Breast epithelium (tissue), 4 donors: ENCODE data around the gene CUL4A. TPM values are rescaled to one million over a fixed set of nuclear protein-coding genes. Genes with fewer than 3 reads are reported as not detected.
A peak's percentile ranks its signal among the peaks of the same experiment; 100 is the strongest.

Experiments used
- DNase-seq, 2 donors: peaks; one replicate each; pipeline ENCODE4 v3.0.0-alpha.2; 2019; ENCODE audit warnings: low spot score in 2 of 2
- H3K27ac ChIP-seq, 2 donors: fragments of 200-600 bp; sonication (generic) in 1 of 2; one replicate each; pipeline ENCODE4 v1.5.1; 2016 to 2019; ENCODE audit warnings: mild to moderate bottlenecking in 1 of 2
- H3K27me3 ChIP-seq, 2 donors: fragments of 200-600 bp; sonication (generic) in 1 of 2; one replicate each; pipeline versions ENCODE4 v1.5.1 to v1.6.0; 2017 to 2019; ENCODE audit warnings: control low read depth in 1 of 2, mild to moderate bottlenecking in 1 of 2
- H3K36me3 ChIP-seq: fragments of 200-600 bp; one replicate; pipeline ENCODE4 v1.5.1; 2019
- H3K4me1 ChIP-seq, 2 donors: fragments of 200-600 bp; sonication (generic); one replicate each; pipeline ENCODE4 v1.5.1; 2016 to 2019; ENCODE audit warnings: control low read depth in 1 of 2
- H3K4me3 ChIP-seq, 3 donors: fragments of 200-600 bp; sonication (generic); 1 replicate in 2 of 3; 2 replicates in 1 of 3; pipeline ENCODE4 v1.5.1; 2016 to 2019; ENCODE audit warnings: mild to moderate bottlenecking in 3 of 3, moderate library complexity in 2 of 3
- H3K9me3 ChIP-seq, 2 donors: fragments of 200-600 bp; sonication (generic) in 1 of 2; one replicate each; pipeline ENCODE4 v1.5.1; 2016 to 2019; ENCODE audit warnings: control low read depth in 1 of 2
- CTCF ChIP-seq, 3 donors: fragments of 450-650 bp; IDR thresholded peaks; one replicate each; pipeline ENCODE4 v1.5.1; 2016 to 2017; ENCODE audit warnings: antibody characterized with exemption in 3 of 3, mild to moderate bottlenecking in 3 of 3, moderate library complexity in 3 of 3
- POLR2A ChIP-seq: fragments of 450-650 bp; IDR thresholded peaks from one replicate; pipeline ENCODE4 v1.6.1; 2016; ENCODE audit warnings: antibody characterized with exemption, mild to moderate bottlenecking, moderate library complexity
- POLR2AphosphoS5 ChIP-seq, 3 donors: sonication (generic); formaldehyde crosslinking; IDR thresholded peaks; one replicate each; pipeline ENCODE4 v1.6.1; 2017; ENCODE audit warnings: antibody characterized with exemption in 3 of 3
- intact Hi-C: fragments of 100-400 bp; cut with DNase I; formaldehyde crosslinking; loops from one replicate; pipeline ENCODE4 v1.15.1; 2023; ENCODE audit warnings: low total_unique reads
- total RNA-seq, 3 donors: library from RNA; depleted of rRNA; stranded (reverse); fragments of >200 nt; gene quantifications; one replicate each; pipeline ENCODE4 v1.1.0, GENCODE V29; 2016

CUL4A gene
- total RNA-seq, 3 donors from 2014 or later: 108 to 145 (median 142) TPM

- Histone ChIP-seq H3K27ac (peak overlapping the region; percentile 89 to 95), H3K4me1 (peaks cover 0 to 11% of the 10 kb centered on the region in 2 donors), H3K9me3 (no peaks in the 10 kb centered on the region), H3K27me3 (no peaks in the 10 kb centered on the region), H3K4me3 (peak overlapping the region; percentile 68 to 92 (median 71)), H3K36me3 (no peaks in the 10 kb centered on the region)
- no peak for TF ChIP-seq CTCF (IDR thresholded peaks at IDR 0.05)
- TF ChIP-seq POLR2A: no peak
- TF ChIP-seq POLR2AphosphoS5 (IDR thresholded peaks at IDR 0.05): no peak
- DNase-seq: peak in 1 of 2 donors; percentile 26
- intact Hi-C loops: no loop called here
Measured at GRCh38 chr13:113297370-113298042, 88.1 kb downstream of the CUL4A start.

DNA sequence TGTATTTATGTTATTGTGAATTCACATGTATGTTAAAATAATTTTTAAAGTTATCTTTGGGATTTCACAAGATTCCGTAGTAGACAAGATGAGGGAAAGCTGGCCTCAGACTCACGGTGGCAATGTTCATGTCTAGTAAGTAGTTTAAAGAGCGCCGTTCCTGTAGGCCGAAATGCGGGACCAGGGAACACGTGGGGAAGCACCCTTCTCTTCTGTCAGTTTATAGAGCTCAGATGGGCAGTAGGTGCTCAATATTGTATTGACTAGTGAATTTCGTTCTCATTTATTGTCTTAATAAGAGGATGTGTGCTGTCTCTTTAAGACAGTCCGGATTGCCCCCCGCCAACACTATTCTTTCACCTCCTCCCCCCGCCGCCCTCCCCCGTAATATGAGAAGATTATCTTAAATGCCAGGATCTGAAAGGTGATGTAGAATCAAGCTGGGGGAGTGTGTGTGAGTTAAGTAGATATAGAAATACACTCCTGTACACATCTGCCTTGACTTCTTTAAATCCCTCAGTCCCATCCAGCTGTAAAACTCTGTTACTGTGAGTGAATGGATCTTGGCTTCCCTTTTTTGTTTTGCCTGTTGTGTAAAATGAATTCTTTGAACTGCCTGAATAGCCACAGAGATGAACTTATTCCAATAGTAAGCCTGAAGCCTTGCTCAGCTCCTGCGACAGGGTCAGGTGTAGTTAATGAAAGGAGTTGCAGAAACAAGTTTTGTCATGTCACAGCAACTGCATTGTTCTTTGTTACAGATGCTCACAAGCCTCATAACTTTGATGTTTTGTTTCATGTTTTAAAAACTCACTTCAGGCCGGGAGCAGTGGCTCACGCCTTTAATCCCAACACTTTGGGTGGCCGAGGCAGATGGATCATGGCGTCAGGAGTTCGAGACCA lies 88.9 kb downstream of the CUL4A start:
- TF ChIP-seq POLR2AphosphoS5 (IDR thresholded peaks at IDR 0.05): no peak
- no peak for TF ChIP-seq CTCF (IDR thresholded peaks at IDR 0.05)
- no peak for TF ChIP-seq POLR2A
- Histone ChIP-seq H3K36me3 (no peaks in the 10 kb centered on the region), H3K4me3 (peak overlapping the region; percentile 68 to 92 (median 71)), H3K4me1 (peaks cover 0 to 11% of the 10 kb centered on the region in 2 donors), H3K27ac (peak overlapping the region; percentile 89 to 95), H3K27me3 (no peaks in the 10 kb centered on the region), H3K9me3 (no peaks in the 10 kb centered on the region)
- intact Hi-C loops: no loop called here
- no peak for DNase-seq

GRCh38 chr13:113299951-113300350 lies 90.5 kb downstream of the CUL4A start:
- intact Hi-C loops: no loop called here
- H3K27me3 ChIP-seq: no peaks in the 10 kb centered on the region
- TF ChIP-seq CTCF (IDR thresholded peaks at IDR 0.05) (no peak), POLR2AphosphoS5 (IDR thresholded peaks at IDR 0.05) (no peak), POLR2A (no peak)
- H3K27ac ChIP-seq: no peak overlapping the region
- no peaks in the 10 kb centered on the region for H3K36me3 ChIP-seq
- H3K4me3 ChIP-seq: no peak overlapping the region
- no peaks in the 10 kb centered on the region for H3K9me3 ChIP-seq
- H3K4me1 ChIP-seq: peaks cover 0 to 11% of the 10 kb centered on the region in 2 donors
- DNase-seq: no peak

- Histone ChIP-seq H3K27ac (no peak overlapping the region), H3K36me3 (no peaks in the 10 kb centered on the region), H3K27me3 (no peaks in the 10 kb centered on the region), H3K4me1 (peaks cover 0 to 17% of the 10 kb centered on the region in 2 donors), H3K4me3 (no peak overlapping the region), H3K9me3 (no peaks in the 10 kb centered on the region)
- TF ChIP-seq POLR2A (no peak), POLR2AphosphoS5 (IDR thresholded peaks at IDR 0.05) (no peak), CTCF (IDR thresholded peaks at IDR 0.05) (no peak)
- DNase-seq: no peak
- intact Hi-C loops: no loop called here
Measured at GRCh38 chr13:113302986-113303385, 93.6 kb downstream of the CUL4A start.

GRCh38 chr13:113304121-113304520 lies 94.7 kb downstream of the CUL4A start:
- DNase-seq: no peak
- Histone ChIP-seq H3K9me3 (no peaks in the 10 kb centered on the region), H3K27me3 (no peaks in the 10 kb centered on the region), H3K27ac (no peak overlapping the region), H3K36me3 (no peaks in the 10 kb centered on the region), H3K4me1 (peaks cover 0 to 7% of the 10 kb centered on the region in 2 donors), H3K4me3 (no peak overlapping the region)
- TF ChIP-seq POLR2A: no peak
- TF ChIP-seq CTCF (IDR thresholded peaks at IDR 0.05): no peak
- no peak for TF ChIP-seq POLR2AphosphoS5 (IDR thresholded peaks at IDR 0.05)
- intact Hi-C loops: no loop called here
